ENCODE data around the gene GABRA6. TPM values are rescaled to one million over a fixed set of nuclear protein-coding genes. Genes with fewer than 3 reads are reported as not detected.

The GABRA6 gene
- polyA plus RNA-seq, 4 donors = 0.09 TPM; not detected in 3

- no peak for DNase-seq (ENCODE audit: low read depth in 4 of 4, low spot score in 3 of 4)
Measured at GRCh38 chr5:161745392-161745791, 59.9 kb downstream of the GABRA6 start.

- DNase-seq (ENCODE audit: low read depth in 4 of 4, low spot score in 3 of 4) = no peak
Measured at GRCh38 chr5:161751265-161751664, 65.7 kb downstream of the GABRA6 start.

Other genes with a start within 250 kb of the GABRA6 start
- 1 to 10 TPM; 1.4 to 2.6 (median 1.9) TPM for gene GABRB2, start 139.0 kb upstream of the GABRA6 start, polyA plus RNA-seq (ENCODE audit: insufficient read length in 4 of 4)
- gene GABRA1, start 162.4 kb downstream of the GABRA6 start, polyA plus RNA-seq (ENCODE audit: insufficient read length in 4 of 4) = under 1 TPM in 2 of 4 donors, not detected in 2; 0.15 to 0.17 TPM